IMR-90 (cell line): Measurements from ENCODE around the gene CTTN. TPM values are rescaled to one million over a fixed set of nuclear protein-coding genes. Genes with fewer than 3 reads are reported as not detected.

Source experiments
- ATAC-seq: fragments of 200-7000 bp; cut with Tn5 transposase; 2 replicates; pipeline ENCODE4 v1.9.1; 2020; ENCODE audit warnings: low read depth, mild to moderate bottlenecking, moderate library complexity
- Bru-seq: library from RNA; stranded (reverse); fragments of 400-500 nt; gene quantifications from one replicate; lab custom pipeline; 2021; lab: Mats Ljungman, UMichigan
- BruChase-seq, 2 experiments: library from RNA; stranded (reverse); fragments of 400-500 nt; gene quantifications; one replicate each; lab custom pipeline; 2021; lab: Mats Ljungman, UMichigan
- BruUV-seq: library from RNA; stranded (reverse); fragments of 400-500 nt; replicated peaks from 2 replicates; lab custom pipeline; 2021; lab: Mats Ljungman, UMichigan
- CTCF ChIA-PET: fragments of 300-600 bp; formaldehyde crosslinking; extraction: SDS; loops from one replicate; lab custom pipeline; 2021; ENCODE audit warnings: antibody characterized with exemption; lab: Yijun Ruan, JAX
- POLR2A ChIA-PET: fragments of 300-600 bp; sonication (Branson Sonifier 250); formaldehyde crosslinking; loops from one replicate; lab custom pipeline; 2022; ENCODE audit warnings: antibody characterized with exemption; ENCODE audit not compliant: unreplicated experiment; lab: Charles Lee
- DNase-seq: peaks from one replicate; pipeline ENCODE4 v3.0.0; 2013
- H2AFZ ChIP-seq: replicated peaks from 2 replicates; pipeline ENCODE3; 2013; ENCODE audit warnings: low read length, mild to moderate bottlenecking; ENCODE audit not compliant: poor library complexity
- H2AK5ac ChIP-seq: 2 replicates; pipeline ENCODE4 v1.6.1; 2013; ENCODE audit warnings: low read depth, low read length, inconsistent platforms
- H2AK9ac ChIP-seq: replicated peaks from 2 replicates; pipeline ENCODE3; 2013; ENCODE audit warnings: mild to moderate bottlenecking, low read depth, low read length, moderate library complexity; ENCODE audit not compliant: poor library complexity
- H2BK120ac ChIP-seq: 2 replicates; pipeline ENCODE4 v1.6.1; 2013; ENCODE audit warnings: low read depth, low read length, inconsistent platforms
- H2BK15ac ChIP-seq: 3 replicates; pipeline ENCODE4 v1.6.1; 2013; ENCODE audit warnings: low read depth, low read length, inconsistent platforms
- H2BK20ac ChIP-seq: 2 replicates; pipeline ENCODE4 v1.6.1; 2013; ENCODE audit warnings: low read depth, mild to moderate bottlenecking, inconsistent platforms, low read length, moderate library complexity
- H2BK5ac ChIP-seq: 2 replicates; pipeline ENCODE4 v1.6.1; 2013; ENCODE audit warnings: mild to moderate bottlenecking, low read depth, low read length, inconsistent platforms; ENCODE audit not compliant: poor library complexity, severe bottlenecking
- H3K14ac ChIP-seq: replicated peaks from 2 replicates; pipeline ENCODE4 v1.6.1; 2013; ENCODE audit warnings: low read depth, low read length, inconsistent platforms
- H3K18ac ChIP-seq: 2 replicates; pipeline ENCODE4 v1.6.1; 2013; ENCODE audit warnings: low read depth, low read length, control low read depth
- H3K23ac ChIP-seq: 2 replicates; pipeline ENCODE4 v1.6.1; 2013; ENCODE audit warnings: low read depth, low read length, inconsistent platforms
- H3K27ac ChIP-seq: 2 replicates; pipeline ENCODE4 v1.5.1; 2013; ENCODE audit warnings: mild to moderate bottlenecking, control low read depth, low read length; ENCODE audit not compliant: insufficient read depth
- H3K27me3 ChIP-seq: 2 replicates; pipeline ENCODE4 v1.6.1; 2013; ENCODE audit warnings: low read length; ENCODE audit not compliant: control insufficient read depth, insufficient read depth
- H3K36me3 ChIP-seq: 2 replicates; pipeline ENCODE4 v1.6.1; 2013; ENCODE audit warnings: low read length, mixed read lengths; ENCODE audit not compliant: control insufficient read depth, insufficient read depth
- H3K4ac ChIP-seq: 2 replicates; pipeline ENCODE4 v1.6.1; 2013; ENCODE audit warnings: low read depth, low read length, inconsistent platforms
- H3K4me1 ChIP-seq: 2 replicates; pipeline ENCODE4 v1.6.1; 2013; ENCODE audit warnings: low read length, mixed read lengths; ENCODE audit not compliant: control insufficient read depth, insufficient read depth
- H3K4me2 ChIP-seq: 2 replicates; pipeline ENCODE4 v1.6.1; 2013; ENCODE audit warnings: low read depth, mild to moderate bottlenecking, control low read depth, low read length, moderate library complexity
- H3K4me3 ChIP-seq: 2 replicates; pipeline ENCODE4 v1.5.1; 2013; ENCODE audit warnings: low read depth, mild to moderate bottlenecking, control low read depth, low read length, moderate library complexity; ENCODE audit not compliant: insufficient read depth
- H3K56ac ChIP-seq: 2 replicates; pipeline ENCODE4 v1.6.1; 2013; ENCODE audit warnings: low read length, inconsistent platforms; ENCODE audit not compliant: insufficient read depth; ENCODE audit errors: extremely low read depth
- H3K79me1 ChIP-seq, 2 experiments: 2 replicates each; pipeline ENCODE4 v1.6.1; 2013; ENCODE audit warnings: low read length in 2 of 2, inconsistent platforms in 1 of 2, low read depth in 1 of 2
- H3K9ac ChIP-seq: 2 replicates; pipeline ENCODE4 v1.6.1; 2013; ENCODE audit warnings: low read depth, low read length, control low read depth
- H3K9me1 ChIP-seq: 2 replicates; pipeline ENCODE4 v1.6.1; 2013; ENCODE audit warnings: low read length, inconsistent platforms; ENCODE audit not compliant: insufficient read depth
- H3K9me3 ChIP-seq: 2 replicates; pipeline ENCODE4 v1.6.1; 2013; ENCODE audit warnings: low read length; ENCODE audit not compliant: control insufficient read depth, insufficient read depth
- H4K20me1 ChIP-seq: 2 replicates; pipeline ENCODE4 v1.6.1; 2013; ENCODE audit warnings: low read length, inconsistent platforms; ENCODE audit not compliant: insufficient read depth
- H4K5ac ChIP-seq: 2 replicates; pipeline ENCODE4 v1.6.1; 2013; ENCODE audit warnings: mild to moderate bottlenecking, low read depth, low read length, control low read depth
- H4K8ac ChIP-seq, 2 experiments: 2 replicates each; pipeline ENCODE4 v1.6.1; 2013; ENCODE audit warnings: low read depth in 2 of 2, low read length in 2 of 2, control low read depth in 1 of 2, inconsistent platforms in 1 of 2
- H4K91ac ChIP-seq: 2 replicates; pipeline ENCODE4 v1.6.1; 2013; ENCODE audit warnings: low read depth, low read length, inconsistent platforms; ENCODE audit not compliant: insufficient read depth
- BHLHE40 ChIP-seq: fragments of 150-350 bp; IDR thresholded peaks from 2 replicates; pipeline ENCODE4 v1.6.1; 2016; ENCODE audit warnings: mild to moderate bottlenecking, low read depth, low read length
- CEBPB ChIP-seq: IDR thresholded peaks from 2 replicates; pipeline ENCODE4 v1.6.1; 2012; ENCODE audit warnings: low read depth, low read length, improper control_type of control experiment
- CTCF ChIP-seq: conservative IDR thresholded peaks from 2 replicates; pipeline ENCODE4 v1.5.1; 2012; ENCODE audit warnings: mild to moderate bottlenecking, low read depth, low read length, improper control_type of control experiment
- ELK1 ChIP-seq: fragments of 150-350 bp; IDR thresholded peaks from 2 replicates; pipeline ENCODE4 v1.6.1; 2016; ENCODE audit warnings: low read depth, mild to moderate bottlenecking, low read length, moderate library complexity, borderline replicate concordance
- MAZ ChIP-seq: IDR thresholded peaks from 2 replicates; pipeline ENCODE4 v1.6.1; 2012; ENCODE audit warnings: low read depth, mild to moderate bottlenecking, low read length, improper control_type of control experiment, moderate library complexity, borderline replicate concordance
- MXI1 ChIP-seq: IDR thresholded peaks from 2 replicates; pipeline ENCODE4 v1.6.1; 2012; ENCODE audit warnings: low read depth, mild to moderate bottlenecking, low read length, moderate library complexity, borderline replicate concordance
- NFE2L2 ChIP-seq: fragments of 150-350 bp; IDR thresholded peaks from 2 replicates; pipeline ENCODE4 v1.6.1; 2016; ENCODE audit warnings: low read depth, mild to moderate bottlenecking, low read length
- POLR2A ChIP-seq: IDR thresholded peaks from 2 replicates; pipeline ENCODE4 v1.6.1; 2012; ENCODE audit warnings: mild to moderate bottlenecking, low read depth, low read length
- RAD21 ChIP-seq: IDR thresholded peaks from 2 replicates; pipeline ENCODE4 v1.6.1; 2012; ENCODE audit warnings: low read length, improper control_type of control experiment
- RCOR1 ChIP-seq: IDR thresholded peaks from 2 replicates; pipeline ENCODE4 v1.6.1; 2012; ENCODE audit warnings: mild to moderate bottlenecking, low read length, improper control_type of control experiment; ENCODE audit not compliant: insufficient replicate concordance
- RFX5 ChIP-seq: IDR thresholded peaks from 2 replicates; pipeline ENCODE4 v1.8.0; 2012; ENCODE audit warnings: low read depth, mild to moderate bottlenecking, low read length, moderate library complexity
- SMC3 ChIP-seq: fragments of 150-350 bp; IDR thresholded peaks from 2 replicates; pipeline ENCODE4 v1.6.1; 2016; ENCODE audit warnings: low read depth, mild to moderate bottlenecking, antibody characterized with exemption, low read length, moderate library complexity
- WGBS, 2 experiments: methylation state at CpG; one replicate each; pipeline versions ENCODE4 v1.1.5 to v1.1.7; 2013; ENCODE audit warnings: missing lambda C conversion rate in 2 of 2; ENCODE audit not compliant: insufficient read length in 1 of 2; ENCODE audit errors: extremely low coverage in 2 of 2; 5-methylcytosine and 5-hydroxymethylcytosine counted together
- dilution Hi-C: fragments of 300-500 bp; cut with HindIII; formaldehyde crosslinking; loops from one replicate; pipeline ENCODE4 v1.14.3; 2018; ENCODE audit warnings: low sequenced_read_pairs; ENCODE audit not compliant: unreplicated experiment
- in situ Hi-C: fragments of 300-500 bp; cut with MboI; formaldehyde crosslinking; loops from 3 replicates; pipeline ENCODE4 v1.14.3; 2019; ENCODE audit warnings: low sequenced_read_pairs, inconsistent platforms, mixed read lengths
- intact Hi-C: fragments of 100-400 bp; cut with micrococcal nuclease; formaldehyde crosslinking; loops from 2 replicates; pipeline ENCODE4 v1.10.0; 2022
- long read RNA-seq: library from polyadenylated mRNA; unstranded; transcript quantifications from one replicate; pipeline ENCODE4 v2.0.0, GENCODE V29; 2021; ENCODE audit not compliant: unreplicated experiment
- polyA plus RNA-seq, 3 experiments: library from polyadenylated mRNA; depleted of rRNA; stranded (reverse); fragments of >200 nt; gene quantifications; 2 replicates each; pipeline ENCODE4 v1.2.3, GENCODE V29; 2012; ENCODE audit warnings: low replicate concordance in 1 of 3
- total RNA-seq: library from RNA; depleted of rRNA; stranded (reverse); fragments of >200 nt; gene quantifications from 2 replicates; pipeline ENCODE4 v1.2.3, GENCODE V29; 2012; rRNA removed

The CTTN gene
- total RNA-seq (287 and 341 TPM in 2 replicates), polyA plus RNA-seq (2012; rRNA removed) (278 and 296 TPM in 2 replicates), Bru-seq, nascent RNA (percentile 97 among the genes with signal in this experiment), BruChase-seq, experiment 1, labeled RNA remaining after a 6-hour chase (percentile 99 among the genes with signal in this experiment), BruChase-seq, experiment 2, labeled RNA remaining after a 2-hour chase (percentile 99 among the genes with signal in this experiment)
- polyA plus RNA-seq (2012; cell fraction: cytosol; rRNA removed), result 121 and 139 TPM in 2 replicates
- 1,027 and 1,310 TPM in 2 replicates for polyA plus RNA-seq (2012; cell fraction: nucleus; rRNA removed; ENCODE audit: low replicate concordance)
- long read RNA-seq, transcript CTTN-202 (17 exons, 3,272 nt), result minor isoform, 19 of 281 reads
- long read RNA-seq, transcript CTTN-201 (18 exons, 3,272 nt), result major isoform, 135 of 281 reads
- long read RNA-seq, partial matches to known transcripts, result 102 of 281 reads
- long read RNA-seq, other reads (novel, unspliced or antisense), result 21 of 281 reads

- intact Hi-C loops, result loop anchor here (5.0 kb wide), 2 partner anchors 126 to 196 kb away; partner anchors contain the start of genes FADD and PPFIA1
- POLR2A ChIA-PET, result no interaction called here
- Histone ChIP-seq H3K4me3 (peak within 1 kb of the TSS; percentile 81), H3K27me3 (no peaks in the 10 kb centered on the region), H3K36me3 (peaks cover 22% of the 10 kb centered on the region), H3K9me1 (peaks cover 17% of the 10 kb centered on the region), H4K20me1 (peaks cover 47% of the 10 kb centered on the region), H3K14ac (peak within 1 kb of the TSS; percentile 96), H3K56ac (peak within 1 kb of the TSS; percentile 92), H2BK15ac (0 out of 3 replicates have a peak within 1 kb of the TSS, but pooled peaks have one; percentile 15), H3K27ac (peak within 1 kb of the TSS; percentile 99), H3K4me1 (peaks cover 14% of the 10 kb centered on the region), H3K23ac (peak within 1 kb of the TSS; percentile 94), H4K91ac (peak within 1 kb of the TSS; percentile 83), H3K18ac (peak within 1 kb of the TSS; percentile 74), H3K4me2 (peak within 1 kb of the TSS; percentile 98), H2BK20ac (no peak within 1 kb of the TSS), H2BK5ac (peak within 1 kb of the TSS; percentile 99), H3K9me3 (no peaks in the 10 kb centered on the region), H2AK5ac (peak within 1 kb of the TSS; percentile 96), H3K79me1 (peaks cover 8 to 58% of the 10 kb centered on the region in 2 experiments), H4K5ac (peak within 1 kb of the TSS; percentile 76), H2AFZ (peak within 1 kb of the TSS; percentile 98), H2BK120ac (peak within 1 kb of the TSS; percentile 66), H3K4ac (peak within 1 kb of the TSS; percentile 97), H2AK9ac (peak within 1 kb of the TSS; percentile 97), H3K9ac (peak within 1 kb of the TSS; percentile 82), H4K8ac (peak within 1 kb of the TSS; percentile 50 to 76)
- CTCF ChIA-PET, result no interaction called here
- 1% methylated on average over 18 of the region's 93 CpGs; no CpG with 5 or more reads in 1 of the 2 experiments for WGBS, 2 experiments
- BruUV-seq, result no TSS peak
- dilution Hi-C loops, result no loop called here
- DNase-seq, result peak; percentile 85
- peak; percentile 85 for ATAC-seq
- in situ Hi-C loops, result no loop called here
- TF ChIP-seq POLR2A (peak; percentile 89), MAZ (peak; percentile 47; the same call in 1 of the 2 replicates), RCOR1 (peak; percentile 25), BHLHE40 (peak; percentile 78), MXI1 (peak; percentile 91), CEBPB (no peak), NFE2L2 (no peak), RFX5 (no peak), RAD21 (0 out of 2 replicates have a peak, but pooled peaks have one; percentile 3), SMC3 (no peak), ELK1 (0 out of 2 replicates have a peak, but pooled peaks have one; percentile 6), CTCF (no peak)
Measured at GRCh38 chr11:70397983-70398833, at the start of gene CTTN. Gene CTTN, plus strand, starts transcription at chr11:70398529. Its CDS starts 8,769 bp downstream, at chr11:70407298.
